Measurements from ENCODE around the gene CFAP77. TPM values are rescaled to one million over a fixed set of nuclear protein-coding genes. Genes with fewer than 3 reads are reported as not detected.

The CFAP77 gene
- total RNA-seq, 2 experiments from 2014 or later, result not detected

DNA sequence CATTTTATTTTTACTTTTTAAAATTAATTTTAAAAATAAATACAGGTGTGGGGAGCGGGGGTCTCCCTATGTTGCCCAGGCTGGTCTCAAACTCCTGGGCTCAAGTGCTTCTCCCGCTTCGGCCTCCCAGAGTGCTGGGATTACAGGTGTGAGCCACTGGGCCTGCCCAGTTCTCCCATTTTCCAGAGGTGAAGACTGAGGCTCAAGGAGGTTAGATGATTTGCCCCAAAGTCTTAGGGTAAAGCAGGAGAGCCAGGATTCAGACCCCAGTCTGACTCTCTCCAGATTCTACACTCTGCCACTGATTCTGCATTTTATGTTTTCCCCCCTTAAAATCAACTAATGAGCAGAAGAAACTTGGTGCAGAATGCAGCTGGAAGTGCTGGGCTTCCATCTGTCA lies 36.9 kb downstream of the CFAP77 start:
- CTCF ChIA-PET, result no interaction called here
- H3K27ac ChIP-seq (ENCODE audit: low read depth in 1 of 2, low read length in 2 of 2), result no peak overlapping the region
- DNase-seq (no peak), ATAC-seq (ENCODE audit: poor library complexity) (no peak)
- no peaks in the 10 kb centered on the region for H3K4me1 ChIP-seq (ENCODE audit: insufficient read depth, low read length)
- no peak overlapping the region for H3K4me3 ChIP-seq (ENCODE audit: low read length)
- Mint-ChIP-seq H3K27me3 (peaks cover 71% of the 10 kb centered on the region), H3K36me3 (ENCODE audit: low read depth) (no peaks in the 10 kb centered on the region), H3K4me1 (ENCODE audit: low read depth) (no peaks in the 10 kb centered on the region), H3K9me3 (no peaks in the 10 kb centered on the region), H3K27ac (no peak overlapping the region), H3K4me3 (no peak overlapping the region)
- H3K36me3 ChIP-seq (ENCODE audit: insufficient read depth, low read length), result no peaks in the 10 kb centered on the region
- POLR2A ChIA-PET, result no interaction called here
- peaks cover 10 to 14% of the 10 kb centered on the region in 2 experiments for H3K27me3 ChIP-seq (ENCODE audit: control insufficient read depth in 1 of 2, insufficient read depth in 2 of 2, low read length in 2 of 2)
- no peak for TF ChIP-seq CTCF (IDR thresholded peaks at IDR 0.05)
- intact Hi-C loops (cut with DNase I, micrococcal nuclease), result no loop called here
- no peaks in the 10 kb centered on the region for H3K9me3 ChIP-seq (ENCODE audit: control insufficient read depth in 1 of 2, insufficient read depth in 1 of 2, low read length in 2 of 2)

GRCh38 chr9:132447346-132447745 lies 37.3 kb downstream of the CFAP77 start:
- Histone ChIP-seq H3K36me3 (ENCODE audit: insufficient read depth, low read length) (no peaks in the 10 kb centered on the region), H3K27ac (ENCODE audit: low read depth in 1 of 2, low read length in 2 of 2) (no peak overlapping the region), H3K27me3 (ENCODE audit: control insufficient read depth in 1 of 2, insufficient read depth in 2 of 2, low read length in 2 of 2) (peaks cover 8 to 10% of the 10 kb centered on the region in 2 experiments), H3K9me3 (ENCODE audit: control insufficient read depth in 1 of 2, insufficient read depth in 1 of 2, low read length in 2 of 2) (no peaks in the 10 kb centered on the region), H3K4me3 (ENCODE audit: low read length) (no peak overlapping the region), H3K4me1 (ENCODE audit: insufficient read depth, low read length) (no peaks in the 10 kb centered on the region)
- Mint-ChIP-seq H3K36me3 (ENCODE audit: low read depth) (no peaks in the 10 kb centered on the region), H3K27ac (no peak overlapping the region), H3K4me1 (ENCODE audit: low read depth) (no peaks in the 10 kb centered on the region), H3K9me3 (no peaks in the 10 kb centered on the region), H3K4me3 (no peak overlapping the region), H3K27me3 (peaks cover 70% of the 10 kb centered on the region)
- CTCF ChIA-PET, result no interaction called here
- no peak for DNase-seq
- intact Hi-C loops (cut with DNase I, micrococcal nuclease), result no loop called here
- TF ChIP-seq CTCF (IDR thresholded peaks at IDR 0.05), result no peak
- ATAC-seq (ENCODE audit: poor library complexity), result no peak
- POLR2A ChIA-PET, result no interaction called here

DNA sequence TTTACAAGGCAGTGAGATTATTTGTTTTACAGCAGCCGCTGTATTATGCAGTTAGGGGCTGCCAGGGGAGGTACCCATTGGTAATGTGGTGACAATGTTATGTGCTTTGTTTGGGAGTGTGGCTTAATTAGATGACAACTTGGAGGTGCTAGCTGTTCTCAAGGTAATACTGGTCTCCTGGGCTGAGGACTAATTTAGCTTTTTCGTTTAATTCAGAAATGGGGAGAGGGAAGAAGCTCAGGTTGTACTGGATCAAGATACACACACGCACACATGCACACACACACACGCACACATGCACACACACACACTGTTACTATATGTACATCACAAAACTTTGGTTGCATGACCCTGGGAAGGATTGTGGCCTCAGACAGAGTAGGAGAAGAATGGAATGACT lies 37.9 kb downstream of the CFAP77 start:
- intact Hi-C loops (cut with DNase I, micrococcal nuclease), result no loop called here
- Mint-ChIP-seq H3K9me3 (no peaks in the 10 kb centered on the region), H3K27ac (no peak overlapping the region), H3K4me1 (ENCODE audit: low read depth) (no peaks in the 10 kb centered on the region), H3K4me3 (no peak overlapping the region), H3K36me3 (ENCODE audit: low read depth) (no peaks in the 10 kb centered on the region), H3K27me3 (peaks cover 70% of the 10 kb centered on the region)
- POLR2A ChIA-PET, result no interaction called here
- Histone ChIP-seq H3K36me3 (ENCODE audit: insufficient read depth, low read length) (no peaks in the 10 kb centered on the region), H3K9me3 (ENCODE audit: control insufficient read depth in 1 of 2, insufficient read depth in 1 of 2, low read length in 2 of 2) (no peaks in the 10 kb centered on the region), H3K4me1 (ENCODE audit: insufficient read depth, low read length) (no peaks in the 10 kb centered on the region), H3K27me3 (ENCODE audit: control insufficient read depth in 1 of 2, insufficient read depth in 2 of 2, low read length in 2 of 2) (peaks cover 8 to 10% of the 10 kb centered on the region in 2 experiments), H3K4me3 (ENCODE audit: low read length) (no peak overlapping the region), H3K27ac (ENCODE audit: low read depth in 1 of 2, low read length in 2 of 2) (no peak overlapping the region)
- CTCF ChIA-PET, result no interaction called here
- ATAC-seq (ENCODE audit: poor library complexity) (no peak), DNase-seq (no peak)
- TF ChIP-seq CTCF (IDR thresholded peaks at IDR 0.05), result no peak
